GM21737 (cell line): ENCODE results near the gene KIAA1328.

Source experiments
- ATAC-seq: cut with Tn5 transposase; IDR thresholded peaks from one replicate; pipeline ENCODE4 v1.9.1; 2021; ENCODE audit warnings: mild to moderate bottlenecking, moderate library complexity; ENCODE audit not compliant: unreplicated experiment

Gene KIAA1328

DNA sequence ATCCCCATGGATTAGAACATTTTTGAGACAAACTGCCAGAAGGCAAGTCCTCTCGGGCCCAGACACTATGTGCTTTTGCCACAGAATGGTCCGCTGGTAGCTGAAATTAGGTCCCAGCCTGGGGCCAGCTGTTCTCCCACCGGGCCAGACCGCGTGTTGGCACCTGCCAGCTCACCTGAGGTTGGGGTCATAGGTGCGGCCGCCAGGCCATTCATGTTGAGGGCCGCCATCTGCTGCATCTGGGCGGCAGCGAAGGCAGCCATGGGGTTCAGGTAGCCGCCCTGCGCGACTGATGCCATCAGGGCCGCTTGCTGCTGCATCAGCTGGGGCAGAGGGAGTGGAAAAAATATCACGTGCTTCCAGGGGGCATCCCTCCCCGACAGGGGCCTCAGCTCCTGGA, 443.9 kb downstream of the KIAA1328 start:
- ATAC-seq, result no peak

DNA sequence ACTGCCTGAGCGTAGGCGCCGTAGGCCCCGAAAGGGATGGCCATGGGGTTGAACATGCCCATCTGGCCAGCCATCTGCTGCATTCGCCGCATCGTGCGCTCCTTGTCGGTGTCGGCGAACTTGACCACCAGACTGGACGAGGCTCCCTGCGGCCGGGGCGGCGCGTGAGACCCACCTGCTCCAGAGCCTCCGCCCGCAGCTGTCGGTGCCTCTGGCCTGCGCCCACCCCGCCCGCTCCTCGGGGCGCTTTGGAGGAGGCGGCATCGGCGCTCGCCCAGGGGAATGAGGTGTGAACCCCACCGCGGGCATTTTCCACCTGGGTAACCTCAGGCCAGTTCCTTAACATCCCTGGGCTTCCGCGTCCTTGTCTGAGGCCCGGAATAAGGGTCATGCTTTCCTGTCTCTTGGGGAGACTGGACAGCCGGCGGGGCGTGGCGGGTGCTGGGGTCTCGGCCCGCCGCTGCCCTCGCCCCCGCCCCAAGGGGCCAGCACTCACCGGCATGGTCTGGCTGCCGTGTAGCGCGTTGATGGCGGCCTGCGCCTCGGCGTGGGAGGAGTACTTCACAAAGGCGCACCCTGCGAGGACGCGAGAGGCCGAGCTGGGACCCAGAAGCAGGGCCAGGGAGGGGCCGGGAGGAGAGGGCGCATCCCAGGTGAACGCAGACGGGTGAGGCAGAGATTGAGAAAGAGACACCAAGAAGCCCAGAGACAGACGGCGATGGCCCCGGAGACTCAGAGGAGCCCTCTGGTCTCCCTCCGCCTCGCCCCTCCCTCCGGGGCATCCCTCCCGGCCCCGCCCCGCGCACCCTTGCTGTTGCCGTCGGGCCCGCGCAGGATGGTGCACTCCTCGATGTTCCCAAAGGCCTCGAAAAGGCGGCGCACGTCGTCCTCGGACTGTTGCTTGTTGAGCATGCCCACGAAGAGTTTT, 445.6 kb downstream of the KIAA1328 start:
- ATAC-seq, result no peak

DNA sequence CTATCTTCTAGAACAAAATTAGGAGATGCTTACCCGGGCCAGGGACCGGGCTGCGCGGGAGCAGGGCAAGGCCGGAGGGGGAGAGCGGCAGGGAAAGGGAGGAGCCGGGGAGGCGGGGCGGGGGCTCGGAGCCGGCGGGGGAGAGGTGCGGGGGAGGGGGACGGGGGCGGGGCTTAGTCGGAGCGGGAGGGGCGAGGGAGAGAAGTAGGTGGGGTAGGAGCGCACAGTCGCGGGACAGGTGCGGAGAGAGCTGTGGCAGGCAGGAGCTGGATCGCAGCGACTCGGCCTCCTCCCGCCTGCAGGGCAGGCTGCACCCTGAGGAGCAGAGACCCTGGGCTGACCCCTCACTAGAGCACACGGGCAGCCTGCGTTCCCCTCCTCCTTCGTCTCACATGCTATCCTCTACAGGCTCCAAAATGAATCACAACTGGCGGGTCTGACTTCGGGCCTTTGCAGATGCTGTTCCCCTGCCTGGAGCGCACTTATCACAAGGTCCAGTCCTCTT, 446.4 kb downstream of the KIAA1328 start:
- ATAC-seq, result no peak

DNA sequence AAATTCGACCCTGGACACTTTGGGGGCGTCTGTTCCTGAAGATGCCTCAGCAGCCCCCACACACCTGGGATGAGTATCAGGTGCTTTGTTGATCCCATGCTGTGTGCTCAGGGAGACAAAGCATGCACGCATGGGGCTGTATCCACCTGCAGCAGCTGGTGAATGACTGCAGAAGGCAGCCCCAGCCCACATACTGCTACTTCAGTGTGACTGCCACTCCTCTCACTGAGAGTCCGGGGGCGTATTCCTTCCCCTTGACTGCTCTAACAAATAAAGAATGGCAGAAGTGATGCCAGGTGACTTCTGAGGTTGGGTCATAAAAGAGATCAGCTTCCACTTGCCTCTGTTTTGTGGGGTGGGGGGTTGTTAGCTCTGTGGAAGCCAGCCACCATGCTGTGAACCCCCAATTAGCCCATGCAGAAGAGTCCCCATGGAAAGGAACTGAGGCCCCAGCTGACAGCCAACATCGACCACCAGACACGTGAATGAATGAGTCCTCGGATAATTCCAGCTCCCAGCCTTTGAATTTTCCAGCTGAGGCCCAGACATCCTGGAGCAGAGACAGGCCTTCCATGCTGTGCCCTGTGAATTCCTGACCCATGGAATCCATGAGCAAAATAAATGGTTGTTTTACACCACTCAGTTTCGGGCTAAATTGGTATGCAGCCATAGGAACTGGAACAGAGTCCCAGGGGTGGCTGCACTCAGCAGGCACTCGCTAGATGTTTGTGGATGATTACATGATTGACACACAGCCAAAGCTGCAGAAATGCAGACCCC, 447.4 kb downstream of the KIAA1328 start:
- no peak for ATAC-seq

DNA sequence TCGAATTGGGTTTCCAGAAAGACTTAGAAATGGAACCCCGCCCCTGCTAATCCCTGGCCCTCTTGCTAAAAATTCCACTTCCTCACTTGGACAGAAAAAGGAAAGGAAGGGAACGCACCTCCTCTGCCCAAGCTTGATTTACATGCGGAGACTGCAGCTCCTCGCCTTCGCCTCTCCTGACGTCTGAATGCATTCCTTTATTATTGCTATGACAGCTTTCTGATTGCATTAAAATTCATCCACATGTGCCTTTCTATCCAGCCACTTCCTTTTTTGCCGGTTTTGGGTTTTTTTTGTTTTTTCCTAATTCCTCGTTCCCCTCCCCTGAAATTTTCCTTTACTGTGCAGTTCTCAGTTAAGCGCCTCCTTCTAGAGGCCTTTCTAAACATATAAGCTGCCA, 448.9 kb downstream of the KIAA1328 start:
- ATAC-seq, result no peak
